T-helper 22 cell (primary cell): ENCODE data around the gene POLE.

Experiments
- DNase-seq: peaks from one replicate; pipeline ENCODE4 v3.0.0-alpha.2; 2020; ENCODE audit warnings: low read depth

Gene POLE

GRCh38 chr12:132677492-132677891, 9.7 kb downstream of the POLE start:
- DNase-seq, result no peak

GRCh38 chr12:132675757-132676432, 11.2 kb downstream of the POLE start:
- no peak for DNase-seq

- no peak for DNase-seq
Observed at GRCh38 chr12:132674561-132674960, 12.6 kb downstream of the POLE start.

- no peak for DNase-seq
Observed at GRCh38 chr12:132673288-132674179, 13.6 kb downstream of the POLE start.

GRCh38 chr12:132672678-132673077, 14.5 kb downstream of the POLE start:
- no peak for DNase-seq

GRCh38 chr12:132672116-132672515, 15.0 kb downstream of the POLE start:
- no peak for DNase-seq

- DNase-seq, result no peak
Observed at GRCh38 chr12:132669166-132669879, 17.8 kb downstream of the POLE start.

GRCh38 chr12:132668191-132669088, 18.7 kb downstream of the POLE start:
- DNase-seq, result no peak

GRCh38 chr12:132665794-132666193, 21.3 kb downstream of the POLE start:
- DNase-seq, result no peak

GRCh38 chr12:132665149-132665491, 22.0 kb downstream of the POLE start:
- no peak for DNase-seq

GRCh38 chr12:132664206-132665148, 22.7 kb downstream of the POLE start:
- no peak for DNase-seq

- no peak for DNase-seq
Observed at GRCh38 chr12:132662901-132663755, 24.0 kb downstream of the POLE start.

- DNase-seq, result no peak
Observed at GRCh38 chr12:132661972-132662371, 25.2 kb downstream of the POLE start.

- DNase-seq, result no peak
Observed at GRCh38 chr12:132660996-132661395, 26.1 kb downstream of the POLE start.

GRCh38 chr12:132660052-132660451, 27.1 kb downstream of the POLE start:
- DNase-seq, result no peak

GRCh38 chr12:132659146-132659545, 28.0 kb downstream of the POLE start:
- no peak for DNase-seq

- no peak for DNase-seq
Observed at GRCh38 chr12:132658149-132658894, 28.8 kb downstream of the POLE start.

GRCh38 chr12:132657004-132657727, 30.0 kb downstream of the POLE start:
- no peak for DNase-seq
